ENCODE measurements around the gene SORCS2.

SORCS2 gene

DNA sequence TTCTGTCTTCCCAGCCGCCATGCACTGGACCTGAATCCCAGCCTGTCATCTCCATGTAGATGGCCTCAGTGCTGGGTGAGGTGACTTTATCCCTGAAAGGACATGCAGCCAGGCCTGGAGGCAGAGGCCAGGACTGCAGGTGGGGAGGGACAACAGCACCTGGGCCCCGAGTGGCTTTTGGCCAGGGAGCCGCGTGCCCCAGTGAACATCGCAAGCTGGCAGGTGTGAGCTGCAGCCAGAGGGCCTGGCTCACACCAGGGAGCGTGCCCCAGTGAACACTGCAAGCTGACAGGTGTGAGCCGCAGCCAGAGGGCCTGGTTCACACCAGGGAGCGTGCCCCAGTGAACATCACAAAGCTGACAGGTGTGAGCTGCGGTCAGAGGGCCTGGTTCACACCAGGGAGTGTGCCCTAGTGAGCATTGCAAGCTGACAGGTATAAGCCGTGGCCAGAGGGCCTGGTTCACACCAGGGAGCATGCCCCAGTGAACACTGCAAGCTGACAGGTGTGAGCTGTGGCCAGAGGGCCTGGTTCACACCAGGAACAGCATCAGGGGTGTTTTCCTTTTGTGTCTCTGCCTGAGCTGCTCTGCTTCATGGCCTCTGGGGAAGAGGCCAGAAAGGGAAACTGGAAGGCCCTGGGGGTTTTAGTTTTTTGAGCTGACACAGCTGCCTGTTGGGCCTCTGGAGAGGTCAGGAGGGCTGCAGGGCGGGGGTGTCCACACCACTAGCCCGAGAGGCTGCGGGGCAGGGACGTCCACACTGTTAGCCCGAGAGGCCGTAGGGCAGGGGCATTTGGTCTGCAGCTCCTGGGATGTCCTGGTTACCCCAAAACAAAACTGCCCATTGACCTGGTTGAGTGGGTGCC lies 265.1 kb downstream of the SORCS2 start:
- Mint-ChIP-seq H3K27me3 (peaks cover 13% of the 10 kb centered on the region), H3K4me1 (no peaks in the 10 kb centered on the region), H3K4me3 (no peak overlapping the region), H3K9me3 (no peaks in the 10 kb centered on the region), H3K27ac (no peak overlapping the region)
- no peak for DNase-seq
- no peak for ATAC-seq

GRCh38 chr4:7458066-7458425 lies 265.7 kb downstream of the SORCS2 start:
- Mint-ChIP-seq H3K4me1 (no peaks in the 10 kb centered on the region), H3K4me3 (no peak overlapping the region), H3K9me3 (no peaks in the 10 kb centered on the region), H3K27me3 (peaks cover 13% of the 10 kb centered on the region), H3K27ac (no peak overlapping the region)
- ATAC-seq = no peak
- no peak for DNase-seq

DNA sequence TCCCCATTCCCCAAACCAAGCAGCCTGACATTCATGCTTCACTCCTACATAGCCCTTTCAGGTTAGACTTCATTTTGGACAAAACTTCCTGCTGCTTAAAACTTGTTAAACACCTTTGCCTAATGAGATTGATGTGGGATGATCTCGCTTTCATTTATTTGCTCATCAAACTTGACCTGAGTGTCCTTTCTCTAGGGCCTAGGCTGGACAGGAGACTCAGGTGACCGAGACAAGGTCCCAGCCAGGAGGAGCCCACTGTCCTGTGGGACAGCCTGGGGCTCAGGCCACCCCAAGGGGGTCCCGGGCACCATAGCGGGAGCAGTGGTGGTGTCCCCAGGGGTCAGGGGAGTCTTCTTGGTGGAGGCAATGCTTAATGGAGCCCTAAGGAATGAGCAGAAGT lies 266.1 kb downstream of the SORCS2 start:
- no peak for ATAC-seq
- Mint-ChIP-seq H3K4me1 (no peaks in the 10 kb centered on the region), H3K27me3 (peaks cover 13% of the 10 kb centered on the region), H3K4me3 (no peak overlapping the region), H3K27ac (no peak overlapping the region), H3K9me3 (no peaks in the 10 kb centered on the region)
- no peak for DNase-seq

DNA sequence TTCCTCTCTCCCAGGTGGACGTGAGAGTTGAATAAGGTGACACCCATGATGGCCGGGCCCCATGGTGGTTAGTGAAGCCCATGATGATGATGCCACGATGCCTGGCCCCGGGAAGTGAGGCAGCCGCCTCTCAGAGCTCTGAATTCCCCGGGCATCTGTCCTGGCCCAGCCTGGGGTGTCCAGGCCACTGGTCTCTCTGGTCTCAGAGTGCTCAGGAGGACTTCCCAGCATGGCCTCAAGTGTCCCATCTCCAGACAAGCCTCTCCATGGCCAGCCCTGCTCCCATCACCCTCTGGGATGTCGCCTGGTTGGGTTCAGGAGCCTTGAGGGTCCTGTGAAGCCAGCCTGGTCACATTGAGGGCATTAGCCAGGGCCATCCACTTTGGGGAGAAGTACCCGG lies 267.1 kb downstream of the SORCS2 start:
- no peak for ATAC-seq
- no peak for DNase-seq
- no peak overlapping the region for H3K4me3 Mint-ChIP-seq
- peaks cover 13% of the 10 kb centered on the region for H3K27me3 Mint-ChIP-seq
- no peak overlapping the region for H3K27ac Mint-ChIP-seq
- H3K4me1 Mint-ChIP-seq = no peaks in the 10 kb centered on the region
- H3K9me3 Mint-ChIP-seq = peaks cover 0 to 6% of the 10 kb centered on the region in 2 donors

- Mint-ChIP-seq H3K4me3 (no peak overlapping the region), H3K9me3 (peaks cover 0 to 6% of the 10 kb centered on the region in 2 donors), H3K27ac (no peak overlapping the region), H3K4me1 (no peaks in the 10 kb centered on the region), H3K27me3 (peaks cover 13% of the 10 kb centered on the region)
- ATAC-seq (no peak), DNase-seq (no peak)
These were observed 268.2 kb downstream of the SORCS2 start for GRCh38 chr4:7460566-7460965.

DNA sequence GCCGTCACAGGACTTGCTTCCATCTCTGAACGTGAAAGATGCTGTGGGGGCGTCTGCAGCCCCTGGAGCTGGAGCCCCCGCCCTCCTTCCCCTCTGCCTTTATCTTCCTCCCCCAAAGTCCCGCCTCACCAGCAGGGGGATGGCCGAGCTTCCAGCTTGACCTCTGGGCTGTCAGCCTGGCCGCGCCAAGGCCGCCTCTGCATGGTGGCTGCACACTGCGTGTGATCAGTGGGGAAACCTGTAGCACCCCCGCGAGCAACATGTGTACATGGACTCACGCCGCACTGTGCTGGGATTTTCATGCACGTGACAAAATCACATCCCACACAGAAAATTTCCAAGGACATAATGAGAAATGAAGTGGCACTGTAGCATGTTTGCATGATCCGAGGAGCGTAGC lies 268.9 kb downstream of the SORCS2 start:
- Mint-ChIP-seq H3K27ac (no peak overlapping the region), H3K4me3 (no peak overlapping the region), H3K27me3 (peaks cover 13% of the 10 kb centered on the region), H3K9me3 (peaks cover 0 to 8% of the 10 kb centered on the region in 2 donors), H3K4me1 (no peaks in the 10 kb centered on the region)
- no peak for DNase-seq
- ATAC-seq = no peak

GRCh38 chr4:7462509-7462971 lies 270.2 kb downstream of the SORCS2 start:
- H3K4me1 Mint-ChIP-seq = no peaks in the 10 kb centered on the region
- no peak for ATAC-seq

GRCh38 chr4:7463566-7464258 lies 271.4 kb downstream of the SORCS2 start:
- no peaks in the 10 kb centered on the region for H3K4me1 Mint-ChIP-seq
- DNase-seq (no peak), ATAC-seq (no peak)
- no peak overlapping the region for H3K27ac Mint-ChIP-seq
- no peak overlapping the region for H3K4me3 Mint-ChIP-seq
- H3K9me3 Mint-ChIP-seq = peaks cover 0 to 12% of the 10 kb centered on the region in 2 donors
- H3K27me3 Mint-ChIP-seq = peaks cover 13% of the 10 kb centered on the region

More at GRCh38 chr4:7462509-7462971, 270.2 kb downstream of the SORCS2 start:
- H3K4me3 Mint-ChIP-seq = no peak overlapping the region
- peaks cover 0 to 12% of the 10 kb centered on the region in 2 donors for H3K9me3 Mint-ChIP-seq
- no peak overlapping the region for H3K27ac Mint-ChIP-seq
- H3K27me3 Mint-ChIP-seq = peaks cover 13% of the 10 kb centered on the region
- no peak for DNase-seq

GRCh38 chr4:7464259-7464655 lies 271.9 kb downstream of the SORCS2 start:
- no peak for DNase-seq
- no peak for ATAC-seq
- no peak overlapping the region for H3K27ac Mint-ChIP-seq
- peaks cover 0 to 12% of the 10 kb centered on the region in 2 donors for H3K9me3 Mint-ChIP-seq
- no peak overlapping the region for H3K4me3 Mint-ChIP-seq
- H3K4me1 Mint-ChIP-seq = no peaks in the 10 kb centered on the region
- peaks cover 13% of the 10 kb centered on the region for H3K27me3 Mint-ChIP-seq

DNA sequence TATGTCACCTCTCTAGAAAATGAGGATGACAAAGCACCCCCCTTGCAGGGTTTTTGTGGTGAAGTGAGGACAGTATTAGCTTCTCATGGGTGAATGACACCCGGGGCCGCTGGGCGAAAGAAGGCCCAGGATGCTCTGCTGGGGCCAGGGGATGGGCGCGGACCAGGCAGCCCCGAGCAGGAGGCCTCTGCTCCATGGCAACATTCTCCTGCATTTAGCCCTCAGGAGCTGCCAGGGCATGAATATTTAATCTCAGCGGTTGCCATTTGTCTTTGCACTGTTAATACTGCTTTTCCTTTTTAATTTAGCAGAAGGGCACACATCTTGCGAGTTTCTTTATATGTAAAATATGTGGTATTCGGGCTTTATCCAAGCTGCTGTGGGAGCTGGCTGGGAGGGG lies 272.7 kb downstream of the SORCS2 start:
- Mint-ChIP-seq H3K4me3 (no peak overlapping the region), H3K9me3 (peaks cover 0 to 12% of the 10 kb centered on the region in 2 donors), H3K27me3 (peaks cover 13% of the 10 kb centered on the region), H3K4me1 (no peaks in the 10 kb centered on the region), H3K27ac (no peak overlapping the region)
- no peak for DNase-seq
- ATAC-seq = no peak

GRCh38 chr4:7466215-7466614 lies 273.9 kb downstream of the SORCS2 start:
- DNase-seq (no peak), ATAC-seq (no peak)
- no peak overlapping the region for H3K27ac Mint-ChIP-seq
- peaks cover 0 to 12% of the 10 kb centered on the region in 2 donors for H3K9me3 Mint-ChIP-seq
- no peak overlapping the region for H3K4me3 Mint-ChIP-seq
- no peaks in the 10 kb centered on the region for H3K4me1 Mint-ChIP-seq
- H3K27me3 Mint-ChIP-seq = peaks cover 17% of the 10 kb centered on the region

GRCh38 chr4:7466904-7467303 lies 274.6 kb downstream of the SORCS2 start:
- H3K4me3 Mint-ChIP-seq = no peak overlapping the region
- H3K27me3 Mint-ChIP-seq = peaks cover 14% of the 10 kb centered on the region
- H3K4me1 Mint-ChIP-seq = no peaks in the 10 kb centered on the region
- no peak for ATAC-seq
- no peak for DNase-seq
- H3K27ac Mint-ChIP-seq = no peak overlapping the region
- H3K9me3 Mint-ChIP-seq = peaks cover 0 to 12% of the 10 kb centered on the region in 2 donors

DNA sequence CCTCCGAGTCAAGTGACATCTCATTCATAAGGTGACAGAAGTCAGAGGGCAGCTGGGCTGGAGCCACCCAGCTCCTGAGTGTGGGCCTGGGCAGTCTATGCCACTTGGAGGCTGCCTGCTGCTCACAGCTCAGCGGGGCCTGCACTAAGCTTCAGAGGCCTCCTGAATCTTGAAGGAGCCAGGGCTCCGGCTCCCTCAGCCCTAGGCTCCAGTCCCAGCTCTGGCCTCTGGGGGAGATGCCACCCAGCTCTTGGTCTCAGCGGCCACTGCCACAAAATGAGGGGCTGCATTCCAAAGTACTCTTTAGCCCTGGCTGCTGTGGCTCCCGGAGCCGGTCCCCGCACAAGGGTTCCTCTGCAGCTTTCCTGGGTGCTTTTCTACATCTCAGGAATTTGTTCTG lies 275.1 kb downstream of the SORCS2 start:
- Mint-ChIP-seq H3K4me1 (no peaks in the 10 kb centered on the region), H3K27me3 (peaks cover 17% of the 10 kb centered on the region), H3K4me3 (no peak overlapping the region), H3K27ac (no peak overlapping the region), H3K9me3 (peaks cover 0 to 12% of the 10 kb centered on the region in 2 donors)
- no peak for DNase-seq
- no peak for ATAC-seq

GRCh38 chr4:7469023-7469422 lies 276.7 kb downstream of the SORCS2 start:
- Mint-ChIP-seq H3K4me1 (no peaks in the 10 kb centered on the region), H3K9me3 (peaks cover 0 to 11% of the 10 kb centered on the region in 2 donors), H3K4me3 (no peak overlapping the region), H3K27ac (no peak overlapping the region), H3K27me3 (peaks cover 31% of the 10 kb centered on the region)
- DNase-seq = no peak
- no peak for ATAC-seq

GRCh38 chr4:7470111-7470510 lies 277.8 kb downstream of the SORCS2 start:
- peaks cover 0 to 6% of the 10 kb centered on the region in 2 donors for H3K9me3 Mint-ChIP-seq
- H3K4me1 Mint-ChIP-seq = no peaks in the 10 kb centered on the region
- no peak overlapping the region for H3K4me3 Mint-ChIP-seq
- H3K27ac Mint-ChIP-seq = peak overlapping the region in 1 of 2 donors; percentile 79
- peaks cover 31% of the 10 kb centered on the region for H3K27me3 Mint-ChIP-seq
- DNase-seq (no peak), ATAC-seq (no peak)

GRCh38 chr4:7470522-7471128 lies 278.3 kb downstream of the SORCS2 start:
- H3K27ac Mint-ChIP-seq = no peak overlapping the region
- no peak for ATAC-seq

More at GRCh38 chr4:7470522-7471128, 278.3 kb downstream of the SORCS2 start:
- DNase-seq = no peak
- no peak overlapping the region for H3K4me3 Mint-ChIP-seq
- peaks cover 31% of the 10 kb centered on the region for H3K27me3 Mint-ChIP-seq
- peaks cover 0 to 6% of the 10 kb centered on the region in 2 donors for H3K9me3 Mint-ChIP-seq
- H3K4me1 Mint-ChIP-seq = no peaks in the 10 kb centered on the region

Data from stimulated activated naive CD8-positive, alpha-beta T cell treated with anti-CD3 and anti-CD28 coated beads, Interleukin-15, amount 100 ng/mL, for 72 hours (primary cell).